Measurements from ENCODE around the gene SFT2D3.
A peak's percentile ranks its signal among the peaks of the same experiment; 100 is the strongest.
"Not testable (repeated sequence)": the region's sequence is repeated elsewhere in the genome, so short reads cannot be mapped to it uniquely, and the experiment has no call there.

SFT2D3 gene

GRCh38 chr2:127749537-127749936 is 48.2 kb downstream of the SFT2D3 start:
- DNase-seq = not testable (repeated sequence)
- peak; percentile 95 for ATAC-seq

DNA sequence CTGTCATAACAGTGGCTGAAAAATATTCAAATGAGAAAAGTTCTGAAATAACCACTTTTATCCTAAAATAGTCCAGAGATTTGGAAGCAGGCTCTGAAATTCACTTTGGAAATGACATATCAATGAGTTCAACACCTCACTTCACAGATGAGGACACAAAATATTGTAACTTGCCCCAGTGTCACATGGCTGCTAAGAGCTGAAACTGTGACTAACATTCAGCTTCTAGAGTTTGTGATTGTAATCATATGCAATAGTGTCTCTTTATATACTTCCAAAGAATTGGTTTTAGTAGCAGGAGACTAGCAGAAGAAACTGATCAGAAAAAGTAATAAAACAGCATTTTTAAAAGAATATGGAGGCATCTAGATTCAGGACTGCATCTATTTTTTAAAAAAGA is 52.1 kb downstream of the SFT2D3 start:
- ATAC-seq = no peak

DNA sequence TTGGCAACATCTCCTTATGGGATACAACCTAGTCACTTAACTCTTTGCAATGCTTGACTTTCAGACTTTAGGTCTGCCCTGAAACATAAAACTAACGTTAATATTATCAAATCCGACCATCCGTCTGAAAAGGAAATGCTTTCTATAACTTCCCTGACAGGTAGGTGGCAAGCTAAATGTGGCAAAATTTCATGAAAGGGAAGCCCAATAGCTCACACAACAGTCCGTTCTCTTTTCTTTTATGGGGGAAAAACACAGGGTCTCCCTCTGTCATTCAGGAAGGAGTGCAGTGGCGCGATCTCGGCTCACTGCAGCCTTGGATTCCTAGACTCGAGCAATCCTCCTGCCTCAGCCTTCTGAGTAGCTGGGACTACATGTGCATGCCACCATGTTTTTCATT is 52.9 kb downstream of the SFT2D3 start:
- DNase-seq (no peak), ATAC-seq (no peak)

More for the DNA sequence above, 52.1 kb downstream of the SFT2D3 start:
- DNase-seq = no peak

Measured in stimulated activated naive CD8-positive, alpha-beta T cell treated with anti-CD3 and anti-CD28 coated beads, Interleukin-15, Interleukin-2, amounts not matched to agents 100 U/mL and 50 U/mL, for 24 hours (primary cell).